ENCODE measurements around the gene TMEM209.

Gene TMEM209

GRCh38 chr7:130153211-130153908 is 51.8 kb downstream of the TMEM209 start:
- H3K4me3 ChIP-seq (ENCODE audit: low read depth, low read length): no peak overlapping the region
- H3K36me3 ChIP-seq: no peaks in the 10 kb centered on the region
- H3K27me3 ChIP-seq: no peaks in the 10 kb centered on the region
- TF ChIP-seq, protein P1, sequence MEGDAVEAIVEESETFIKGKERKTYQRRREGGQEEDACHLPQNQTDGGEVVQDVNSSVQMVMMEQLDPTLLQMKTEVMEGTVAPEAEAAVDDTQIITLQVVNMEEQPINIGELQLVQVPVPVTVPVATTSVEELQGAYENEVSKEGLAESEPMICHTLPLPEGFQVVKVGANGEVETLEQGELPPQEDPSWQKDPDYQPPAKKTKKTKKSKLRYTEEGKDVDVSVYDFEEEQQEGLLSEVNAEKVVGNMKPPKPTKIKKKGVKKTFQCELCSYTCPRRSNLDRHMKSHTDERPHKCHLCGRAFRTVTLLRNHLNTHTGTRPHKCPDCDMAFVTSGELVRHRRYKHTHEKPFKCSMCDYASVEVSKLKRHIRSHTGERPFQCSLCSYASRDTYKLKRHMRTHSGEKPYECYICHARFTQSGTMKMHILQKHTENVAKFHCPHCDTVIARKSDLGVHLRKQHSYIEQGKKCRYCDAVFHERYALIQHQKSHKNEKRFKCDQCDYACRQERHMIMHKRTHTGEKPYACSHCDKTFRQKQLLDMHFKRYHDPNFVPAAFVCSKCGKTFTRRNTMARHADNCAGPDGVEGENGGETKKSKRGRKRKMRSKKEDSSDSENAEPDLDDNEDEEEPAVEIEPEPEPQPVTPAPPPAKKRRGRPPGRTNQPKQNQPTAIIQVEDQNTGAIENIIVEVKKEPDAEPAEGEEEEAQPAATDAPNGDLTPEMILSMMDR (IDR thresholded peaks at IDR 0.05; ENCODE audit: low read depth, low read length): no peak
- peaks cover 3% of the 10 kb centered on the region; the same call in 1 of the 2 replicates for H3K9me3 ChIP-seq
- DNase-seq: no peak
- peaks cover 9% of the 10 kb centered on the region for H3K4me1 ChIP-seq

GRCh38 chr7:130152493-130153210 is 52.6 kb downstream of the TMEM209 start:
- Histone ChIP-seq H3K36me3 (no peaks in the 10 kb centered on the region), H3K4me3 (ENCODE audit: low read depth, low read length) (no peak overlapping the region), H3K9me3 (peaks cover 3% of the 10 kb centered on the region; the same call in 1 of the 2 replicates), H3K4me1 (peaks cover 9% of the 10 kb centered on the region), H3K27me3 (no peaks in the 10 kb centered on the region)
- no peak for DNase-seq
- TF ChIP-seq, protein P1 (IDR thresholded peaks at IDR 0.05; ENCODE audit: low read depth, low read length): no peak

DNA sequence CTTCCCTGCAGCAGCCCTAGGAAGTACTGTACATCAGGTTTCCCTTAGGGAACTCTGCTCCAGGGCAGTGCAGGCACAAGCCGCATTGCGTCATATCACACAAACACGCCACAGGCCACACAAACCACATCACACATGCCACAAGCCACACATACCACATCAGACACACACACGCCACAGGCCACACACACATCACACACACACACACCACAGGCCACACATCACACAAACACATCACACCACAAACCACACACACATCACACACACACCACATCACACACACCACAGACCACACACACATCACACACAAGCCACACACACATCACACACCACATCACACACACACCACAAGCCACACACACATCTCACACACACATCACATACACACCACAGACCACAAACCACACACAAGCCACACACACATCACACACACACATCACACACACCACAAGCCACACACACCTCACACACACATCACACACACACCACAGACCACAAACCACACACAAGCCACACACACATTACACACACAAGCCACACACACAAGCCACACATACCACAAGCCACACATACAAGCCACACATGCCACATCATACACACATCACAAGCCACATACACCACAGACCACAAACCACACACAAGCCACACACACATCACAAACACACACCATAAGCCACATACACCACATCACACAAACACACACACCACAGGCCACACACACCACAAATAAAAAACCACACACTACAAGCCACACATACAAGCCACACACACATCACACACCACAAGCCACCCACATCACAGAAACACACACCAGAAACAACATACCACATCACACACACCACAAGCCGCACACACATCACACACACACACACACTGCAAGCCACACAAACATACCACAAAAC is 53.4 kb downstream of the TMEM209 start:
- H3K4me1 ChIP-seq: peaks cover 9% of the 10 kb centered on the region
- no peaks in the 10 kb centered on the region for H3K27me3 ChIP-seq
- H3K9me3 ChIP-seq: peaks cover 3% of the 10 kb centered on the region; the same call in 1 of the 2 replicates
- no peaks in the 10 kb centered on the region for H3K36me3 ChIP-seq
- TF ChIP-seq, protein P1 (IDR thresholded peaks at IDR 0.05; ENCODE audit: low read depth, low read length): no peak
- no peak overlapping the region for H3K4me3 ChIP-seq (ENCODE audit: low read depth, low read length)
- DNase-seq: no peak

- no peak for DNase-seq
- Histone ChIP-seq H3K27me3 (no peaks in the 10 kb centered on the region), H3K4me1 (peaks cover 9% of the 10 kb centered on the region), H3K9me3 (no peaks in the 10 kb centered on the region), H3K36me3 (no peaks in the 10 kb centered on the region), H3K4me3 (ENCODE audit: low read depth, low read length) (no peak overlapping the region)
- TF ChIP-seq, protein P1 (IDR thresholded peaks at IDR 0.05; ENCODE audit: low read depth, low read length): no peak
Observed at GRCh38 chr7:130150587-130150986, 54.6 kb downstream of the TMEM209 start.

GRCh38 chr7:130149281-130150139 is 55.7 kb downstream of the TMEM209 start:
- H3K4me3 ChIP-seq (ENCODE audit: low read depth, low read length): no peak overlapping the region
- H3K9me3 ChIP-seq: no peaks in the 10 kb centered on the region
- TF ChIP-seq, protein P1 (IDR thresholded peaks at IDR 0.05; ENCODE audit: low read depth, low read length): no peak
- no peaks in the 10 kb centered on the region for H3K27me3 ChIP-seq
- H3K4me1 ChIP-seq: peaks cover 6% of the 10 kb centered on the region
- no peaks in the 10 kb centered on the region for H3K36me3 ChIP-seq
- no peak for DNase-seq
